ENCODE measurements around the gene ALDH3A1. TPM values are rescaled to one million over a fixed set of nuclear protein-coding genes. Genes with fewer than 3 reads are reported as not detected.

The ALDH3A1 gene
- total and polyA plus RNA-seq, 3 donors from 2014 or later = 3.2 to 5.6 (median 4.2) TPM

- H3K27me3 ChIP-seq = no peaks in the 10 kb centered on the region
- 60 to 77% methylated on average over 12 of the region's 12 CpGs for WGBS, 2 donors
- peaks cover 5% of the 10 kb centered on the region for H3K4me1 ChIP-seq
- H3K36me3 ChIP-seq (ENCODE audit: low read depth, missing control alignments) = no peaks in the 10 kb centered on the region
- no peak for DNase-seq
- no peaks in the 10 kb centered on the region for H3K9me3 ChIP-seq
- TF ChIP-seq CTCF (IDR thresholded peaks at IDR 0.05) (no peak), POLR2A (IDR thresholded peaks at IDR 0.05) (no peak)
- H3K4me3 ChIP-seq = no peak overlapping the region
- no peak overlapping the region for H3K27ac ChIP-seq
- intact Hi-C loops (cut with DNase I; ENCODE audit: low total_unique reads) = no loop called here
Observed at GRCh38 chr17:19718041-19718612, 30.0 kb downstream of the ALDH3A1 start.

- Histone ChIP-seq H3K36me3 (ENCODE audit: low read depth, missing control alignments) (no peaks in the 10 kb centered on the region), H3K4me1 (peaks cover 5% of the 10 kb centered on the region)
- TF ChIP-seq CTCF (IDR thresholded peaks at IDR 0.05) = no peak
- TF ChIP-seq POLR2A (IDR thresholded peaks at IDR 0.05) = no peak
Observed at GRCh38 chr17:19717411-19717908, 30.6 kb downstream of the ALDH3A1 start.

GRCh38 chr17:19717031-19717360 lies 31.1 kb downstream of the ALDH3A1 start:
- Histone ChIP-seq H3K27me3 (no peaks in the 10 kb centered on the region), H3K4me3 (no peak overlapping the region), H3K36me3 (ENCODE audit: low read depth, missing control alignments) (no peaks in the 10 kb centered on the region), H3K4me1 (peaks cover 5% of the 10 kb centered on the region), H3K27ac (no peak overlapping the region), H3K9me3 (no peaks in the 10 kb centered on the region)
- no peak for DNase-seq
- TF ChIP-seq CTCF (IDR thresholded peaks at IDR 0.05) = no peak
- no peak for TF ChIP-seq POLR2A (IDR thresholded peaks at IDR 0.05)
- WGBS, 2 donors = 96 to 97% methylated on average over 4 to 7 of the region's 7 CpGs
- intact Hi-C loops (cut with DNase I; ENCODE audit: low total_unique reads) = no loop called here

More at GRCh38 chr17:19717411-19717908, 30.6 kb downstream of the ALDH3A1 start:
- 87 to 93% methylated on average over 10 of the region's 10 CpGs for WGBS, 2 donors
- no peak overlapping the region for H3K4me3 ChIP-seq
- H3K27ac ChIP-seq = no peak overlapping the region
- no peaks in the 10 kb centered on the region for H3K9me3 ChIP-seq
- H3K27me3 ChIP-seq = no peaks in the 10 kb centered on the region
- no peak for DNase-seq
- intact Hi-C loops (cut with DNase I; ENCODE audit: low total_unique reads) = no loop called here

GRCh38 chr17:19716108-19717030 lies 31.7 kb downstream of the ALDH3A1 start, which contains the start of gene SLC47A2:
Gene SLC47A2, minus strand, starts transcription at chr17:19716584. Its CDS starts 29 bp downstream, at chr17:19716555.
- Histone ChIP-seq H3K27me3 (no peaks in the 10 kb centered on the region), H3K4me1 (peaks cover 5% of the 10 kb centered on the region), H3K4me3 (no peak within 1 kb of the TSS), H3K27ac (no peak within 1 kb of the TSS), H3K36me3 (ENCODE audit: low read depth, missing control alignments) (no peaks in the 10 kb centered on the region), H3K9me3 (no peaks in the 10 kb centered on the region)
- DNase-seq = peak; percentile 33
- intact Hi-C loops (cut with DNase I; ENCODE audit: low total_unique reads) = no loop called here
- TF ChIP-seq POLR2A (IDR thresholded peaks at IDR 0.05) (no peak), CTCF (IDR thresholded peaks at IDR 0.05) (no peak)
- 77% methylated on average over 10 of the region's 13 CpGs; no CpG with 5 or more reads in 1 of the 2 donors for WGBS, 2 donors
